ENCODE results near the gene MOB3B. TPM values are rescaled to one million over a fixed set of nuclear protein-coding genes. Genes with fewer than 3 reads are reported as not detected.

MOB3B gene
- total and polyA plus RNA-seq, 10 of the 15 experiments (the other 5 are each of a cell fraction or from before 2014, with no cell fraction given) = 0.44 to 2.7 (median 0.91) TPM

DNA sequence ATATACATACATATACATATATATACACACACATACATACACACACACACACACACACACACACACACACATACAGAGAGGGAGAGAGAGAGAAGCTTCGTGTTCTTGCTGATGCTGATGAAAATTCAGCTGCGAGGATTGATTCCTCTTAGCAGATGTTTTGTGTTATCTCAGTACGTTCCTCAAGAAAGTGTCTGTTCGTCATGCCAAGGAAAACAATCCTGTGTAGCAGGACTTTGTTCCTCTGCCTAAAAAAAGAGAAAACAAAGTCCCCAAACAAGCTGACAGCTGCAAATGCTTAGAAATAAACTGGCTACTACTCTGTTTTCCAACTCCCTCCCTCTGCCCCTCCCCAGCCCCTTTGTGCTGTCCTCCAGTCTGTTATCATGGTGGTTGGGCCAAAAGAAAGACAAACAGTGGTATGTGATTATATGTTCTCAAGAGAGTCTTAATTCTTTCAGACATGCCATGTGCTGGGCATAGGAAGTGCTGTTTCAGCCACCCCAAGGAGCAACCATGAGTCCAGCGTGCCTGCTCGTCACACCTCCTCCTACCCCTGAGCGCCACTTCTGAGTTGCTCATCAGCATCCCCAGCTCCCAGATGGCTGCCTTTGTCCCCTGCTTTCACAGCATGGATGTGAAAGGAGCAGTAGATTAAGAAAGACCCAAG is 161.2 kb downstream of the MOB3B start (continued):
- TF ChIP-seq GABPA (IDR thresholded peaks at IDR 0.05; ENCODE audit: low read depth) (no peak), CREB1 (IDR thresholded peaks at IDR 0.05; ENCODE audit: low read depth) (no peak), CHD2 (IDR thresholded peaks at IDR 0.05; ENCODE audit: borderline replicate concordance, low read depth, low read length) (no peak), MEF2A (IDR thresholded peaks at IDR 0.05; ENCODE audit: insufficient read depth, low read depth, low read length) (no peak), MXI1 (IDR thresholded peaks at IDR 0.05; ENCODE audit: low read depth, low read length) (no peak)

DNA sequence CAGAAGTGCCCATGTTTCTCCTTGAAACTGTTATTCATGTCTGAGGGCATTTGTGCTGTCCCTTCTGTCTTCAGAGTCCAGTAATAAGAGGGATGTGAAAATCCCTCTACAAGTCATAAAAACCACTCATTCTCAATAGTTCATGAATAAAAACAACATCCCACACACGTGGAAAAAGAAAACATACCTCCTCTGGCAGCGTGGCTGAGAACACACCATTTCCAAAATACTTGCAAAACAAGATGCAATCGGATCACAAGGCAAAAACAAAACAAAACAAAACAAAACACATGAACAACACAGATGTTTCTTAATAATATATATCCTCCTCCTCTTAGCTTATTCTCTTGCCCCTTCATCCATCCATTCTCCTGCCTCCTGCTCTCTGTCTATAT is 161.7 kb downstream of the MOB3B start:
- Histone ChIP-seq H3K4me1 (ENCODE audit: control insufficient read depth, insufficient read depth, low read length) (peaks cover 40% of the 10 kb centered on the region), H3K36me3 (ENCODE audit: control insufficient read depth in 2 of 2, insufficient read depth in 2 of 2, low read length in 1 of 2) (no peaks in the 10 kb centered on the region), H3K9ac (ENCODE audit: control insufficient read depth, insufficient read depth, low read length) (no peak overlapping the region; the same call in 1 of the 2 replicates), H3K4me3 (0 out of 2 replicates have a peak overlapping the region, but pooled peaks have one; percentile 6), H3K9me3 (replicated peaks; ENCODE audit: control insufficient read depth, insufficient read depth, low read length) (peaks cover 2% of the 10 kb centered on the region; the same call in 1 of the 3 replicates), H3K79me2 (ENCODE audit: control insufficient read depth, insufficient read depth, low read length) (no peaks in the 10 kb centered on the region), H3K27ac (ENCODE audit: control insufficient read depth, insufficient read depth) (peak overlapping the region; percentile 71), H3K27me3 (replicated peaks in 1 of 2; ENCODE audit: control insufficient read depth in 2 of 2, insufficient read depth in 2 of 2, low read length in 1 of 2) (no peaks in the 10 kb centered on the region), H3K4me2 (ENCODE audit: control insufficient read depth, insufficient read depth) (peak overlapping the region; percentile 77; the same call in 1 of the 2 replicates), H4K20me1 (ENCODE audit: control insufficient read depth, insufficient read depth) (no peaks in the 10 kb centered on the region), H2AFZ (ENCODE audit: control insufficient read depth, low read depth, low read length) (no peak overlapping the region)
- WGBS (ENCODE audit: insufficient coverage, insufficient replicate concordance, low lambda C conversion rate, missing lambda C conversion rate) = 76% methylated on average over 3 of the region's 3 CpGs
- TF ChIP-seq SMC3 (IDR thresholded peaks at IDR 0.05; ENCODE audit: borderline replicate concordance, low read length) = no peak
- TF ChIP-seq NFXL1 (IDR thresholded peaks at IDR 0.05; ENCODE audit: borderline replicate concordance) = no peak
- ChIA-PET CTCF (interaction anchor here (0.7 to 3.3 kb wide), 9 partner anchors 9 to 158 kb away, joined by 3 to 23 read pairs (median 6); no protein-coding TSS in a partner anchor), SMC1A (ENCODE audit: uncharacterized antibody, unreplicated experiment) (interaction anchor here (0.6 to 6.9 kb wide), 17 partner anchors 10 to 441 kb away, joined by 3 to 64 read pairs (median 5); partner anchors contain the start of genes IFNK and MOB3B), RAD21 (ENCODE audit: unreplicated experiment) (interaction anchor here (0.8 to 4.5 kb wide), 9 partner anchors 10 to 144 kb away, joined by 3 to 35 read pairs (median 3); no protein-coding TSS in a partner anchor), POLR2A (interaction anchor here (3.7 kb wide), 1 partner anchor 10 kb away, joined by 25 read pairs; no protein-coding TSS in a partner anchor)
- ATAC-seq (no peak), DNase-seq (ENCODE audit: low read depth, low spot score) (no peak), FAIRE-seq (no peak)
- in situ Hi-C loops (cut with MboI) = no loop called here
- intact Hi-C loops (cut with micrococcal nuclease; ENCODE audit: unreplicated experiment) = loop anchor here (1.0 to 5.0 kb wide), 3 partner anchors 9 to 79 kb away; no protein-coding TSS in a partner anchor
- BruUV-seq (replicated peaks) = no TSS peak

All from GM12878 (cell line).